GM19239 (cell line): ENCODE measurements around the gene PXDC1.
"Not testable (repeated sequence)": the region's sequence is repeated elsewhere in the genome, so short reads cannot be mapped to it uniquely, and the experiment has no call there.

Source experiments
- DNase-seq: peaks from one replicate; pipeline ENCODE4 v3.0.0; 2011; ENCODE audit warnings: low spot score; ENCODE audit not compliant: insufficient read length
- FAIRE-seq: peaks from 2 replicates; lab custom pipeline; 2011; peaks lifted over from hg19 to GRCh38; lab: Jason Lieb, UNC

PXDC1 gene

DNA sequence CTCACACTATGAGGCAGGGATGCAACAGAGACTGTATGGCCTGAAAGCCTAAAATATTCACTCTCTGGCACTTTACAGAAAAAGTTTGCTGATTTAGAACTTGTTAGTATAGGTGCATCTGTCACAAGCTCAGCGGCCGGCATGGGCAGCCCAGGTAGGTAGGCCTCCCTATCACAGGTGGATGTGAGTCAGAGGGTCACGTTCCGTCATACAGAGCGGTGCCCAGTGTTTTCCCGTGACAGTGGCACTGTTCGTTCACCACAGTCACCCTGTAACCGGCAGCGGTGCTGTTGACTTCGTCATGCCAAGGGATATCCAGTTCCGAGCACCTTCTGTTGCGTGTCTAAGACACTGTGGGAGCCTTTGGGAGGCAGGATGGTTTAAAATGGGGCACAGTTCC is 32.9 kb upstream of the PXDC1 start:
- DNase-seq (no peak), FAIRE-seq (no peak)

GRCh38 chr6:3782876-3783832 is 31.6 kb upstream of the PXDC1 start:
- DNase-seq (no peak), FAIRE-seq (no peak)

GRCh38 chr6:3781504-3781903 is 30.0 kb upstream of the PXDC1 start:
- DNase-seq (no peak), FAIRE-seq (no peak)

GRCh38 chr6:3779574-3779849 is 28.0 kb upstream of the PXDC1 start:
- FAIRE-seq = no peak

DNA sequence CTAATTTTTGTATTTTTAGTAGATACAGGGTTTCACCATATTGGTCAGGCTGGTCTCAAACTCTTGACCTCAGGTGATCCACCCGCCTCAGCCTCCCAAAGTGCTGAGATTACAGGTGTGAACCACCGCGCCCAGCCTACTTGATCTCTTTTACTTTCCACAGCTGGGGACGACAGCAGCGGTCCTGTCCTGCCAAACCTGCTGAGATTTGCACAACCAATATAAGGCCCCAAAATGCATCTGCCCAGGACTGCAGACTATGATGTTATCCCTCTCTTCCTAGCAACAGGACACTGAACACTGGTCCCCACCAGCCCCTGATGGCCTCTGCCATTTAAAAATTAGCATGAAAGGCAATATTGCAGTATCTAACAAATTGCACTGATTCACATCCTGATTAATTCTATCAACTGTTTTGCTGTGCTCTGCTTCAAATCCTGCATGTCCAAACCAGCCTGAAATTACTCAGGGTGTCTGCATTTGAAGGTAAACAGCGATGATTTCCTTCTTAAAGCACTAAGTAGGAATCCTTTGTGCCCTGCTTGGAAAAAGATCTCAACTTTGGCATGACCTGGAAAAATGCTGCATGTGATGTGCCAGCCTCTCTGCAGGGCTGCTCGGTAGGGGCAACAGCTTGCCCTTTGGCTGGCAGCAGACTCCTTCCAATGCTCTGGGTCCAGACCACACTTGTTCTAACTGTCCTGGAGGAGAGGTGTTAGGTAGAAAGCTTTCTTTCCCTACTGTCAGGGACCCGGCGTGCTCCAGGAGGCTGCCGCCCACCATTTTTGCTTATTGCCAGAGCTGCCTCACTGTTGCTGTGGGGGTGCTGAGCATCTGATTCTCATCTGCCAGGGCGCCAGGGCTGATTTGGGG is 27.4 kb upstream of the PXDC1 start:
- no peak for DNase-seq
- no peak for FAIRE-seq

More at GRCh38 chr6:3779574-3779849, 28.0 kb upstream of the PXDC1 start:
- no peak for DNase-seq

- no peak for DNase-seq
- FAIRE-seq = no peak
Observed at GRCh38 chr6:3777730-3778461, 26.4 kb upstream of the PXDC1 start.

DNA sequence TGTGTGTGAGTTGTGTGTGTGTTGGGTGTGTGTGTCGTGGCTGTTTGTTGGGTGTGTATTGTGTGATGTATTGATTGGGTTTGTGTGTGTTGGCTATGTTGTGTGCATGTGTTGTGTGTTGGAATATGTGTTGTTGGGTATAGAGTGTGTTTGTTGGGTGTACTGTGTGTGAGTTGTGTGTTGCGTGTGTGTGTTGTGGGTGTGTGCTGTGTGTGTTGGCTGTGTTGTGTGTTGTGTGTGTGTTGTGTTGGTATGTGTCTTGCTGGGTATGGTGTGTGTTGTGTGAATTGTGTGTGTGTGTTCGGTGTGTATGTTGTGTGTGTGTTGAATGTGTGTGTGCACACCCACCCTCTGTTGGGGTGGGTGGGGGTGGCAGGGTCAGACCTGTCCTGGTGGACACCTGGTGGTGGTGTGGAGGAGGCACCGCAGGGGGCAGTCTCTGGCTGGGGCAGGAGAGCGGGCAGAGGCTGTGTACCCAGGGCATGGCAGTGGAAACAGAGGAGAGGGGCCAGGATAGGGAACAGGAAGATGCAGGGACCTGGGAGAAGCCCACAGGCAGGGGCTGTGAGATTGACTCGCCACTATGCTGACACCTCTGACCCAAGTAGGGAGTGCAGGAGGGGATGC is 25.5 kb upstream of the PXDC1 start:
- no peak for DNase-seq

GRCh38 chr6:3775847-3776246 is 24.3 kb upstream of the PXDC1 start:
- FAIRE-seq = no peak
- DNase-seq = no peak

More for the DNA sequence above, 25.5 kb upstream of the PXDC1 start:
- no peak for FAIRE-seq

DNA sequence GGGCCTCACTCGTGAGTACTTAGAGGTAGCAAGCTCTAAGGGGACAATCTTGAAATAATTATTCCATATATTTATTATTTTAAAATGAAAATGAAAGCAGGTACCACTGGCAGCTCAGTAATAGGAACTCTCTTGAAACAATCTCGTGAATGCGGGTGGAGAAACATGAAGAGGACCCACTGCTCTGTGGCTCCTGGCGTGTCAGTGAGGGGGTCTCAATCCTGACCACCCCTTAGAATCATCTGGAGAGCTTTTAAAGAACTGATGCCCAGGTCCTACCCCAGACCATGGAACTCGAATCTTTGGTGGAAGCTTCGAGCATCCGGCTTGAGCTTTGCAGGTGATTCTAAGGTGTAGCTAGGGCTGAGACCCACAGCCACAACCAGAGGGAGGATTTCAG is 23.9 kb upstream of the PXDC1 start:
- DNase-seq = no peak
- FAIRE-seq = no peak

GRCh38 chr6:3773678-3774298 is 22.3 kb upstream of the PXDC1 start:
- DNase-seq = no peak
- FAIRE-seq = no peak

DNA sequence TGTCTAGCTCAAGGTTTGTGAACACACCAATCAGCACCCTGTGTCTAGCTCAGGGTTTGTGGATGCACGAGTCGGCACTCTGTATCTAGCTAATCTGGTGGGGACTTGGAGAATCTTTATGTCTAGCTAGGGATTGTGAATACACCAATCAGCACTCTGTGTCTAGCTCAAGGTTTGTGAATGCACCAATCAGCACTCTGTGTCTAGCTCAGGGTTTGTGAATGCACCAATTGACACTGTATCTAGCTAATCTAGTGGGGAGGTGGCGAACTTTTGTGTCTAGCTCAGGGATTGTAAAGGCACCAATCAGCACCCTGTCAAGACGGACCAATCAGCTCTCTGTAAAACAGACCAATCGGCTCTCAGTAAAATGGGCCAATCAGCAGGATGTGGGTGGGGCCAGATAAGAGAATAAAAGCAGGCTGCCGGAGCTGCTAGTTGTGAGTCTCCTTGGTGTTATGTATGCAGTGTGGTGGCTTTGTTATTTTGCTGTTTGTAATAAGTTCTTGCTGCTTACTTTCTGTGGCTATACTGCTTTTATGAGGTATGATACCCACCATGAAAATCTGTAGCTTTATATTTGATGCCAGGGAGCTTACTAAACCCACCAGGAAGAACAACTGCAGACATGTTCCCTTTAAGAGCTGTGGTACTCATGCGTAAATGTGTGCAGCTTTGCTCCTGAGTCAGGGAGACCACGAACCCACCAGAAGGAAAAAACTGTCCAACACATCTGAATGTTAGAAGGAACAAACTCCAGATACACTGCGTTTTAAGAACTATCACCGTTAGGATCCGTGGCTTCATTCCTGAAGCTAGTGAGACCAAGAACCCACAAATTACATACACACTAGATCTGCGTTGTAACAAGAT is 20.9 kb upstream of the PXDC1 start:
- DNase-seq, FAIRE-seq: not testable (repeated sequence)

DNA sequence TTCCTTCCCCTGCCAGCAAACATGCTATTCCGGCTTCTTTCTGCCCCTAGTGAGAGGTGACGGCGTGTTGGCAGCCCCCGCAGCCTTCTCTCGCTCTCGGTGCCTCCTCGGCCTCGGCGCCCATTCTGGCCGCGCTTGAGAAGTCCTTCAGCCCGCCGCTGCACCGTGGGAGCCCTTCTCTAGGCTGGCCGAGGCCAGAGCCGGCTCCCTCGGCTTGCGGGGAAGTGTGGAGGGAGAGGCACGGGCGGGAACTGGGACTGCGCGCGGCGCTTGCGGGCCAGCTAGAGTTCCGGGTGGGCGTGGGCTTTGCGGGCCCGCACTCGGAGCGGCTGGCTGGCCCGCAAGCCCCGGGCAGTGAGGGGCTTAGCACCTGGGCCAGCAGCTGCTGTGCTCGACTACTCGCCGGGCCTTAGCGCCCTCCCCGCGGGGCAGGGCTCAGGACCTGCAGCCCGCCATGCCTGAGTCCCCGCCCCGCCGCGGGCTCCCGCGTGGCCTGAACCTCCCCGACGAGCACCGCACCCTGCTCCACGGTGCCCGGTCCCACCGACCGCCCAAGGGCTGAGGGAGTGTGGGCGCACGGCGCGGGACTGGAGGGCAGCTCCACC is 20.0 kb upstream of the PXDC1 start:
- DNase-seq (no peak), FAIRE-seq (no peak)

DNA sequence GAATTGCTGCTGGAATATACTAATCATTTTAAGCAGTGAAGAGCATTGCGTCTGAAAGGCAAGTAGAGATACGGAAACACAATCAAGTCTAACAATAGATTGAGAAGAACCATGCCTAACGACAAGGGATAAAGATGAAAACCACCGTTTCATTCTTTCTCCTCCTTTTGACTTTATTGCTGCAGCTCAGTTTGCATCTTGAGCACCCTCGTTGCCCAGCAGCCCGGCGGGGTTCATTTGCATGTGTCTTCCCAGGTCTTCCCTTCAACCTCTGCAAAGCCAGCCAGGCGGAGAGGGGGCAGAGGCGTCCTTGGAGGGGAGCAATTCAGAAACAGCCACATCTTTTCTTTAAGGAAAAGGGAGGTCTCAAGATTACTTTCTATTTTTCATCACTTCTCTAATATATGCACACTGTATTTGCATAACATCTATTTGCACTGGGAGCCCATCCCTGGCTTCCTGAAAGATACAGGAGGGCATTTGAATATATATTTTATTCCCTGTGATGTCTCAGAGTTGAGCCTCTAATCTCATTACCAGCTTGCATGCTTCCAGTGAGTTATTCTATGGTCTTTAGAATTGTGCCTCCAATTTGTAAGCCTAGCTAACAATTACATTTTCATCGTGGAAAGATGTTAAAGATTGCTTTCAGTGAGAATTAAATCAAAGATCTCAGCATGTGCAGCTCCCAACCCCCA is 18.7 kb upstream of the PXDC1 start:
- no peak for FAIRE-seq
- DNase-seq = no peak

DNA sequence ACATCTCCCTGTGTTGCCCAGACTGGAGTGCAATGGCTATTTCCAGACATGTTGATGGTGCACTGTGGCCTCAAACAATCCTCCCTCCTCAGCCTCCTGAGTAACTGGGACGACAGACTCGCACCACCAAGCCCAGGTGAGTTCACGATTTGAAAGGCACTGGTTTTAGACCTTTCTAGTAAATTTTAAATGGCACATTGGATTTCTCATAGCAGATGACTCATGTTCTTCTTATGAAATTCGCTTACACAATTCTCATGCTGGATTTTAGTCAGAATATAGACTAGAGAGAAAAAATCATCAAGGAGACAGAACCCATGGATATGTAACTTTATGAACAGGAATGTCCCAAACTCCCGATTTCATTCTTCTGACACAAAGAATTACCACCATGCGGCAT is 18.1 kb upstream of the PXDC1 start:
- FAIRE-seq = no peak
- no peak for DNase-seq

- DNase-seq (no peak), FAIRE-seq (no peak)
Observed at GRCh38 chr6:3768502-3768901, 17.0 kb upstream of the PXDC1 start.

DNA sequence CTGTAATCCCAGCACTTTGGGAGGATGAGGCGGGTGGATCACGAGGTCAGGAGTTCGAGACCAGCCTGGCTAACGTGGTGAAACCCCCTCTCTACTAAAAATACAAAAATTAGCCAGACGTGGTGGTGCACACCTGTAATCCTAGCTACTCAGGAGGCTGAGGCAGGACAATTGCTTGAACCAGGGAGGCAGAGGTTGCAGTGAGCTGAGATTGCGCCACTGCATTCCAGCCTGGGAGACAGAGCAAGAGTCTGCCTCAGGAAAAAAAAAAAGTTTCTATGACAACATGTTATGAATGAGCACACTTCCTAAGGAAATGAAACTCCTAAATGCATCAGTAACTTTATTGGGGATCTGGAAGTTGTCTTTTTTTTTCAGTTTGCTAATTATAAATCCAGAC is 16.0 kb upstream of the PXDC1 start:
- DNase-seq, FAIRE-seq: not testable (repeated sequence)

GRCh38 chr6:3766214-3766613 is 14.7 kb upstream of the PXDC1 start:
- no peak for DNase-seq

DNA sequence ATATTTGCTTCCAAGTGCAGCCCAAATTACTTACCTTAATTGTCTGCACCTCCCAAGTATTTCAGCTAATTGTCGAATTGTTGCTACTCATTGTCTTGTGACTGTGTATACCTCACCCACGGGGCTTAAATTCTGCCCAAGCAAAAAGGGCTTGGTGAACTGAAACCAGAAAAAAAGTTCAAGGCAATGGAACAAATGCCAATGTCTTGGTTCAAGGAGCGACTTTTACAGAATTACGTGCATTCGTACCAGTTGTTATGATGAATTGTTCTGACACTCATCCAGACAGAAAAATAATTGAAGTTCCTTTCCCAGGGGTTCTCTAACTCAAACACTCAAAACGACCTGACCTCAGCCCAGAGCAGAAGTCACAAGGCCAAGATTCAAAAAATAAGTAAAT is 13.9 kb upstream of the PXDC1 start:
- DNase-seq (no peak), FAIRE-seq (no peak)

More at GRCh38 chr6:3766214-3766613, 14.7 kb upstream of the PXDC1 start:
- no peak for FAIRE-seq
